Panc1 (cell line): ENCODE results near the gene BCAS3.

Source experiments
- CTCF ChIP-seq: fragments of 450-650 bp; IDR thresholded peaks from 2 replicates; pipeline ENCODE4 v1.5.1; 2017; ENCODE audit warnings: mild to moderate bottlenecking
- POLR2AphosphoS5 ChIP-seq: IDR thresholded peaks from 2 replicates; pipeline ENCODE4 v1.6.1; 2012; ENCODE audit warnings: mild to moderate bottlenecking, low read depth, low read length, moderate library complexity
- REST ChIP-seq, 2 experiments: IDR thresholded peaks; 2 replicates each; pipeline ENCODE4 v1.6.1; 2011 to 2012; ENCODE audit warnings: low read depth in 2 of 2, control low read depth in 1 of 2, low read length in 1 of 2, mild to moderate bottlenecking in 1 of 2, moderate library complexity in 1 of 2; ENCODE audit not compliant: insufficient read depth in 1 of 2
- SIN3A ChIP-seq: IDR thresholded peaks from 2 replicates; pipeline ENCODE4 v1.6.1; 2012; ENCODE audit warnings: low read depth, mild to moderate bottlenecking, low read length, moderate library complexity, borderline replicate concordance; ENCODE audit not compliant: insufficient read depth

DNA sequence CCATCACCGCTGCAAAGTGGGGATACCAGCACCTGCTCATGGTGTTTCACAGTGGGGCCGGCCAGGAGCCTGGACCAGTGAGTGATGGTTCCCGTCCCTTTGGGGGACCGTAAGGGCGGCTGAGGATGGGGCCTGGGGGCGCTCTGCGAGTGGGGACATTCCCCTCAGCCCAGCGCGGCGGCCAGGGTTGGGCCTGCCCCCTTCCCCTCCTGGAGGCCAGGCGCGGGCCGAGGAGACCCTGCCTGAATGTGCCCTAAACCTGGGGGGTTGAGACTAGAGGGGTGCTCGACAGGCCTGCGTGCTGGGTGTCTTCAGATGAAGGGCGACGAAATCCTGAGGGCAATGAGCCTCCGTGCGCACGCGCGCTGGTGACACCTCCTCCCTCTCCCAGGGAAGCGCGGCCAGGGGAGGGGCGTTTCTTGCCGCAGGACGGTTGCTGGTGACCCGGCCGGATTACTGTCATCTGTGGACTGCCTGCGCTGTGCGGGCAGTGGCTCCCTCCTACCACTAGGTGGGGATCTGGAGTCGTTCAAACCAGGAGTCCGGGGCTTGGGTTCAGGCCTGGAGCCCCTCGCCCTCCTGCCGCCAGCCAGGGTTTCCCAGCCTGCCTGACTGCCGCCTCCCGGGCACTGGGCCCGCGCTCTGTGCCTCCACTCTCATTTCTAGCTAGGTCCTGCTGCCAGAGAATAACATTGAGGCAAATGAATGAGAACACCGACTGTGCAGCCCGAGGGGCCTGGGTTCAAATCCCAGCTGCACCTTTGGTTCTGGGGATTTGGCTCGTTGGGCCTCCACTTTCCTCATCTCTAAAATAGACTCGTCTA lies 739.1 kb downstream of the BCAS3 start:
- peak; percentile 98 for TF ChIP-seq CTCF
- no peak for TF ChIP-seq POLR2AphosphoS5
- no peak for TF ChIP-seq SIN3A
- no peak for TF ChIP-seq REST (IDR thresholded peaks at IDR 0.05; ENCODE audit: insufficient read depth in 1 of 2, low read depth in 2 of 2, low read length in 1 of 2)
